ENCODE results near the gene RNF112. TPM values are rescaled to one million over a fixed set of nuclear protein-coding genes. Genes with fewer than 3 reads are reported as not detected.
A peak's percentile ranks its signal among the peaks of the same experiment; 100 is the strongest.
"Not testable (repeated sequence)": the region's sequence is repeated elsewhere in the genome, so short reads cannot be mapped to it uniquely, and the experiment has no call there.

RNF112 gene
- total and polyA plus RNA-seq, 4 experiments from 2014 or later: 0.06 to 1.6 (median 0.87) TPM; not detected in 1

DNA sequence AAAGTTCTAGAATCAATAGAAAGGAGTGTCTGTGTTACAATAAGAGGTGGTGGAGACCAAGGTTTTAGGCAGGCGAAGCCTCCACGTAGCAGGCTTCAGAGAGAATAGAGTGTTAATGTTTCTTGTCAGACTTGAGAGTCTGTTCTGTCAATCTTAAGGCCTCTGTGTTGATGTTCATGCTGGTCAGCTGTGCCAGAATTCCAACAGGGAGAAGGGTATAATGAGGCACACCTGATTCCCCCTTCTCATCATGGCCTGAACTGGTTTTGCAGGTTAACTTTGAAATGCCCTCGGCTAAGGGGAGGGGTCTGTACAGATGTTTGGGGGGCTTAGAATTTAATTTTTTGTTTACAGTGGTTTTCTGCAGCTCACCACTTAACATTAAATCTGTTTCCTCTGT is 46.0 kb downstream of the RNF112 start:
- no peaks in the 10 kb centered on the region for H3K27me3 ChIP-seq (ENCODE audit: insufficient read depth, low read length)
- H3K27ac ChIP-seq (ENCODE audit: low read depth, low read length): no peak overlapping the region
- intact Hi-C loops (cut with micrococcal nuclease): no loop called here
- Mint-ChIP-seq H3K36me3 (no peaks in the 10 kb centered on the region), H3K27ac (peak overlapping the region in 3 of 7 donors; percentile 27 to 77 (median 51)), H3K27me3 (peaks cover 4 to 6% of the 10 kb centered on the region in 2 donors), H3K4me3 (peak overlapping the region in 2 of 8 donors; percentile 21 to 62), H3K4me1 (peaks cover 8 to 44% (median 21%) of the 10 kb centered on the region in 4 donors), H3K9me3 (no peaks in the 10 kb centered on the region)
- CTCF ChIA-PET (ENCODE audit: partially characterized antibody): interaction anchor here (1.9 to 5.7 kb wide), 2 partner anchors 10 to 94 kb away, joined by 11 to 22 read pairs; partner anchors contain the start of gene B9D1
- POLR2A ChIA-PET (ENCODE audit: partially characterized antibody): interaction anchor here (1.2 kb wide), 1 partner anchor 94 kb away, joined by 3 read pairs; the partner anchor contains the start of gene B9D1
- H3K36me3 ChIP-seq (ENCODE audit: insufficient read depth, low read length): no peaks in the 10 kb centered on the region
- peaks cover 15% of the 10 kb centered on the region for H3K4me1 ChIP-seq (ENCODE audit: insufficient read depth, low read length)
- DNase-seq: no peak
- no peaks in the 10 kb centered on the region for H3K9me3 ChIP-seq (ENCODE audit: control insufficient read depth in 1 of 2, low read length in 2 of 2)
- no peak overlapping the region for H3K4me3 ChIP-seq (ENCODE audit: low read length in 2 of 2)

DNA sequence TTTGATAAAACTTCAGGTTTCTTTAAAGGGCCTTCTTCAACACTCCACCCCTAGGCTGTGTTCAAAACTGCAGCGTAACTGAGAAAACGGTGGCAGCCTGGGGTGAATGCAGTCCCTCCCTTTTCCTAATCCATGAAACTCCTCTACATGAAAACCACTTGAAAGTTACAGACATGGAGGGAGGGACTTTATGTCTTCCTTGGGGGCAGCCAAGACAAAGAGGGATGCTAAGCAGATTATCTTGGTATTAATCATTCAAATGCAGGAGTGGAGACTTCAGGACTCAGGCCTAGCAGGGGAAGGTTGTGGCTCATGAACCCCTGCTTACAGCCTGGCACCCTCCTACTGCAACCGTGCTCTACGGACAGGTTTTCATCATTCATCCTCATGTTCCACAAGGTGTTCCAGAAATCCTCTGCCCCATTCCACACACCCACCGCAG is 46.8 kb downstream of the RNF112 start:
- Mint-ChIP-seq H3K27me3 (peaks cover under 1 to 2% of the 10 kb centered on the region in 2 donors), H3K4me1 (peaks cover 12 to 50% (median 27%) of the 10 kb centered on the region in 4 donors), H3K4me3 (no peak overlapping the region), H3K27ac (peak overlapping the region in 1 of 7 donors; percentile 22), H3K36me3 (no peaks in the 10 kb centered on the region), H3K9me3 (no peaks in the 10 kb centered on the region)
- intact Hi-C loops (cut with micrococcal nuclease): no loop called here
- no peak for DNase-seq
- POLR2A ChIA-PET (ENCODE audit: partially characterized antibody): interaction anchor here (1.2 kb wide), 1 partner anchor 95 kb away, joined by 4 read pairs; the partner anchor contains the start of gene B9D1
- peaks cover 22% of the 10 kb centered on the region for H3K4me1 ChIP-seq (ENCODE audit: insufficient read depth, low read length)
- H3K9me3 ChIP-seq (ENCODE audit: control insufficient read depth in 1 of 2, low read length in 2 of 2): no peaks in the 10 kb centered on the region
- H3K27me3 ChIP-seq (ENCODE audit: insufficient read depth, low read length): no peaks in the 10 kb centered on the region
- H3K27ac ChIP-seq (ENCODE audit: low read depth, low read length): no peak overlapping the region
- H3K36me3 ChIP-seq (ENCODE audit: insufficient read depth, low read length): no peaks in the 10 kb centered on the region
- no peak overlapping the region for H3K4me3 ChIP-seq (ENCODE audit: low read length in 2 of 2)
- CTCF ChIA-PET (ENCODE audit: partially characterized antibody): interaction anchor here (0.8 to 5.7 kb wide), 3 partner anchors 12 to 308 kb away, joined by 3 to 22 read pairs (median 3); partner anchors contain the start of gene B9D1

DNA sequence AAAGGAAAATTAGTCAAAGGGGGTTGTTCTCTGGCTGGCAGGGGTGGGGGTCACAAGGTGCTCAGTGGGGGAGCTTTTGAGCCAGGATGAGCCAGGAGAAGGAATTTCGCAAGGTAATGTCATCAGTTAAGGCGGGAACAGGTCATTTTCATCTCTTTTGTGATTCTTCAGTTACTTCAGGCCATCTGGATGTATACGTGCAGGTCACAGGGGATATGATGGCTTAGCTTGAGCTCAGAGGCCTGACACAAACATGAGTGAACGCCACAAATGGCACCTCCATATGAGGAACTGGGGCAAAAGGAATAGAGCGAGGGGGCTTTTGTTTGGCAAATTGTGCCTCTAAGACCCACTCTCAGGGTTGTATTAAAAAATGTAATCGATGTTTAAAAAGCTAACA is 47.4 kb downstream of the RNF112 start:
- peaks cover 18 to 57% (median 34%) of the 10 kb centered on the region in 4 donors for H3K4me1 Mint-ChIP-seq
- POLR2A ChIA-PET (ENCODE audit: partially characterized antibody): interaction anchor here (1.2 kb wide), 1 partner anchor 96 kb away, joined by 4 read pairs; the partner anchor contains the start of gene B9D1
- H3K27ac ChIP-seq (ENCODE audit: low read depth, low read length): not testable (repeated sequence)

GRCh38 chr17:19459018-19459655 is 48.1 kb downstream of the RNF112 start:
- H3K9me3 ChIP-seq (ENCODE audit: control insufficient read depth in 1 of 2, low read length in 2 of 2); H3K4me3 Mint-ChIP-seq; H3K27me3 ChIP-seq (ENCODE audit: insufficient read depth, low read length); intact Hi-C loops (cut with micrococcal nuclease); H3K36me3 ChIP-seq (ENCODE audit: insufficient read depth, low read length); H3K27me3 Mint-ChIP-seq; DNase-seq; H3K36me3 Mint-ChIP-seq; H3K27ac ChIP-seq (ENCODE audit: low read depth, low read length); H3K9me3 Mint-ChIP-seq; H3K4me3 ChIP-seq (ENCODE audit: low read length in 2 of 2): not testable (repeated sequence)
- Mint-ChIP-seq H3K27ac (peak overlapping the region in 1 of 7 donors; percentile 75), H3K4me1 (peaks cover 22 to 63% (median 40%) of the 10 kb centered on the region in 4 donors)
- peaks cover 34% of the 10 kb centered on the region for H3K4me1 ChIP-seq (ENCODE audit: insufficient read depth, low read length)
- ChIA-PET POLR2A (ENCODE audit: partially characterized antibody) (interaction anchor here (1.2 kb wide), 1 partner anchor 96 kb away, joined by 4 read pairs; the partner anchor contains the start of gene B9D1), CTCF (ENCODE audit: partially characterized antibody) (interaction anchor here (1.1 to 5.7 kb wide), 3 partner anchors 11 to 307 kb away, joined by 3 to 22 read pairs (median 4); partner anchors contain the start of gene B9D1)

More for the DNA sequence above, 47.4 kb downstream of the RNF112 start:
- H3K36me3 Mint-ChIP-seq; H3K9me3 Mint-ChIP-seq; H3K4me3 Mint-ChIP-seq; H3K9me3 ChIP-seq (ENCODE audit: control insufficient read depth in 1 of 2, low read length in 2 of 2); H3K27me3 Mint-ChIP-seq; H3K36me3 ChIP-seq (ENCODE audit: insufficient read depth, low read length); DNase-seq; H3K27ac Mint-ChIP-seq; intact Hi-C loops (cut with micrococcal nuclease); H3K4me3 ChIP-seq (ENCODE audit: low read length in 2 of 2); H3K27me3 ChIP-seq (ENCODE audit: insufficient read depth, low read length): not testable (repeated sequence)
- CTCF ChIA-PET (ENCODE audit: partially characterized antibody): interaction anchor here (1.1 to 5.7 kb wide), 3 partner anchors 11 to 308 kb away, joined by 3 to 22 read pairs (median 4); partner anchors contain the start of gene B9D1
- H3K4me1 ChIP-seq (ENCODE audit: insufficient read depth, low read length): peaks cover 28% of the 10 kb centered on the region

- intact Hi-C loops (cut with micrococcal nuclease): no loop called here
- Mint-ChIP-seq H3K4me1 (peaks cover 25 to 76% (median 48%) of the 10 kb centered on the region in 4 donors), H3K27ac (peak overlapping the region in 2 of 7 donors; percentile 22 to 29), H3K27me3 (no peaks in the 10 kb centered on the region), H3K36me3 (no peaks in the 10 kb centered on the region), H3K4me3 (peak overlapping the region in 1 of 8 donors; percentile 28), H3K9me3 (no peaks in the 10 kb centered on the region)
- Histone ChIP-seq H3K36me3 (ENCODE audit: insufficient read depth, low read length) (no peaks in the 10 kb centered on the region), H3K27me3 (ENCODE audit: insufficient read depth, low read length) (no peaks in the 10 kb centered on the region), H3K4me1 (ENCODE audit: insufficient read depth, low read length) (peaks cover 41% of the 10 kb centered on the region), H3K4me3 (ENCODE audit: low read length in 2 of 2) (no peak overlapping the region), H3K9me3 (ENCODE audit: control insufficient read depth in 1 of 2, low read length in 2 of 2) (no peaks in the 10 kb centered on the region), H3K27ac (ENCODE audit: low read depth, low read length) (no peak overlapping the region)
- POLR2A ChIA-PET (ENCODE audit: partially characterized antibody): no interaction called here
- no peak for DNase-seq
- CTCF ChIA-PET (ENCODE audit: partially characterized antibody): interaction anchor here (1.2 to 2.8 kb wide), 3 partner anchors 14 to 98 kb away, joined by 3 to 16 read pairs (median 4); partner anchors contain the start of genes B9D1 and MAPK7
Observed at GRCh38 chr17:19460700-19461099, 49.7 kb downstream of the RNF112 start.

DNA sequence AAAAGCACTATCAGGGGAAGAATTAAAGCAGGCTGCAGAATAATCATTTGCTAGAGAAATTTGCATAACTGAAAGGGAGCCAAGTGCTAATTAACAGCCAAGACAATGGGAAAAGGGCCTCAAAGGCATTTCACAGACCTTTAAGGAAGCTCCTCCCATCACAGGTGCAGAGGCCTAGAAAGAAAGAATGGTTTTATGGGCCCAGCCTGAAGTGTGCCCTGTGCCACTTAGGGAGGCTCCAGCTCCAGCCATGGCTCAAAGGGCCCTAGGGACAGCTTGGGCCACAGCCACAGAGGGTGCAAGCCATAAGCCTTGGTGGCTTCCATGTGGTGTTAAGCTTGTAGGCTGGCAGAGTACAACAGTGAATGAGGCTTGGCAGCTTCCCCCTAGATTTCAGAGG is 50.1 kb downstream of the RNF112 start:
- H3K4me3 ChIP-seq (ENCODE audit: low read length in 2 of 2): no peak overlapping the region
- Mint-ChIP-seq H3K27ac (peak overlapping the region in 1 of 7 donors; percentile 29), H3K36me3 (no peaks in the 10 kb centered on the region), H3K9me3 (no peaks in the 10 kb centered on the region), H3K27me3 (no peaks in the 10 kb centered on the region), H3K4me3 (peak overlapping the region in 1 of 8 donors; percentile 28), H3K4me1 (peaks cover 25 to 72% (median 48%) of the 10 kb centered on the region in 4 donors)
- ChIA-PET POLR2A (ENCODE audit: partially characterized antibody) (no interaction called here), CTCF (ENCODE audit: partially characterized antibody) (interaction anchor here (1.2 to 2.8 kb wide), 3 partner anchors 14 to 98 kb away, joined by 3 to 16 read pairs (median 4); partner anchors contain the start of genes B9D1 and MAPK7)
- H3K9me3 ChIP-seq (ENCODE audit: control insufficient read depth in 1 of 2, low read length in 2 of 2): no peaks in the 10 kb centered on the region
- no peaks in the 10 kb centered on the region for H3K27me3 ChIP-seq (ENCODE audit: insufficient read depth, low read length)
- H3K36me3 ChIP-seq (ENCODE audit: insufficient read depth, low read length): no peaks in the 10 kb centered on the region
- H3K27ac ChIP-seq (ENCODE audit: low read depth, low read length): no peak overlapping the region
- H3K4me1 ChIP-seq (ENCODE audit: insufficient read depth, low read length): peaks cover 41% of the 10 kb centered on the region
- DNase-seq: no peak
- intact Hi-C loops (cut with micrococcal nuclease): no loop called here

DNA sequence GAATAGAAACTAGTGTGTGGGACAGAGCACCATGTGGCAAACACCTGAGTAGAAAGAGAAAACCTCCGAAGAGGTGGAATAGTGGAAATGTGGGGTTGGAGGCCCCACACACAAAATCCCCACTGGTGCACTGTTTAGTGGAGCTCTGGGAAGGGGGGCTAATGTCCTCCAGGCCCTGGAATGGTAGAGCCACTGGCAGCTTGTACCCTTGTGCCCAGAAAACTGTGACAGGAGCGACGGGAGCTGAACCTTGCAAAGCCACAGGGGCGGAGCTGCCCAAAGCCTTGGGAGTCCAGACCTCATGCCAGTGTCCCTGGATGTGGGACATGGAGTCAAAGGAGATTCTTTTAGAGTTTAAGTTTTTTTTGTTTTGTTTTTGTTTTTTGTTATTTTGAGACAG is 50.6 kb downstream of the RNF112 start:
- Histone ChIP-seq H3K27ac (ENCODE audit: low read depth, low read length) (no peak overlapping the region), H3K36me3 (ENCODE audit: insufficient read depth, low read length) (no peaks in the 10 kb centered on the region), H3K4me1 (ENCODE audit: insufficient read depth, low read length) (peaks cover 40% of the 10 kb centered on the region), H3K27me3 (ENCODE audit: insufficient read depth, low read length) (no peaks in the 10 kb centered on the region), H3K9me3 (ENCODE audit: control insufficient read depth in 1 of 2, low read length in 2 of 2) (no peaks in the 10 kb centered on the region), H3K4me3 (ENCODE audit: low read length in 2 of 2) (no peak overlapping the region)
- no peak for DNase-seq
- H3K9me3 Mint-ChIP-seq: no peaks in the 10 kb centered on the region
- peak overlapping the region in 3 of 7 donors; percentile 17 to 63 (median 37) for H3K27ac Mint-ChIP-seq
- ChIA-PET CTCF (ENCODE audit: partially characterized antibody) (interaction anchor here (1.0 to 2.8 kb wide), 3 partner anchors 12 to 186 kb away, joined by 3 to 16 read pairs (median 3); partner anchors contain the start of gene B9D1), POLR2A (ENCODE audit: partially characterized antibody) (interaction anchor here (0.5 kb wide), 1 partner anchor 206 kb away, joined by 3 read pairs; no protein-coding TSS in a partner anchor)
- no peaks in the 10 kb centered on the region for H3K36me3 Mint-ChIP-seq
- H3K4me3 Mint-ChIP-seq: no peak overlapping the region
- intact Hi-C loops (cut with micrococcal nuclease): no loop called here
- H3K27me3 Mint-ChIP-seq: no peaks in the 10 kb centered on the region
- H3K4me1 Mint-ChIP-seq: peaks cover 24 to 69% (median 48%) of the 10 kb centered on the region in 4 donors

Measured in CD4-positive, alpha-beta memory T cell (primary cell).